Neuronal stem cell (in vitro differentiated cells): ENCODE measurements around the gene FAM234A.

Experiments
- DNase-seq: peaks from one replicate; pipeline ENCODE4 v3.0.0-alpha.2; 2013; ENCODE audit warnings: low spot score
- H2AFZ ChIP-seq: one replicate; pipeline ENCODE4 v1.6.1; 2013; ENCODE audit warnings: mild to moderate bottlenecking, low read length, inconsistent platforms
- H2AK5ac ChIP-seq: 2 replicates; pipeline ENCODE4 v1.6.1; 2013; ENCODE audit warnings: low read depth, mild to moderate bottlenecking, inconsistent platforms, low read length, moderate library complexity, mixed read lengths
- H2BK120ac ChIP-seq: 2 replicates; pipeline ENCODE4 v1.6.1; 2013; ENCODE audit warnings: low read depth, mild to moderate bottlenecking, inconsistent platforms, low read length, moderate library complexity, mixed read lengths
- H2BK12ac ChIP-seq: one replicate; pipeline ENCODE4 v1.6.1; 2013; ENCODE audit warnings: low read length, inconsistent platforms
- H2BK15ac ChIP-seq: 2 replicates; pipeline ENCODE4 v1.6.1; 2013; ENCODE audit warnings: mild to moderate bottlenecking, low read length, inconsistent platforms, mixed read lengths
- H2BK5ac ChIP-seq: one replicate; pipeline ENCODE4 v1.6.1; 2013; ENCODE audit warnings: inconsistent platforms, mild to moderate bottlenecking, low read length, moderate library complexity
- H3K14ac ChIP-seq: one replicate; pipeline ENCODE4 v1.6.1; 2013; ENCODE audit warnings: low read length, inconsistent platforms
- H3K18ac ChIP-seq: 2 replicates; pipeline ENCODE4 v1.6.1; 2013; ENCODE audit warnings: low read length, inconsistent platforms
- H3K23ac ChIP-seq: 2 replicates; pipeline ENCODE4 v1.6.1; 2013; ENCODE audit warnings: low read depth, mild to moderate bottlenecking, mixed read lengths, low read length, inconsistent platforms; ENCODE audit not compliant: poor library complexity
- H3K27ac ChIP-seq: replicated peaks from 3 replicates; pipeline ENCODE4 v1.5.1; 2013; ENCODE audit warnings: low read length, inconsistent platforms
- H3K27me3 ChIP-seq, 3 experiments: 2 replicates each; pipeline ENCODE4 v1.6.1; 2013; ENCODE audit warnings: low read length in 3 of 3, mild to moderate bottlenecking in 2 of 3, inconsistent platforms in 1 of 3, low read depth in 1 of 3, mixed read lengths in 1 of 3, moderate library complexity in 1 of 3; ENCODE audit not compliant: control insufficient read depth in 3 of 3, insufficient read depth in 3 of 3
- H3K36me3 ChIP-seq, 2 donors: replicated peaks in 1 of 2; 2 replicates each; pipeline ENCODE4 v1.6.1; 2013; ENCODE audit warnings: low read length in 2 of 2; ENCODE audit not compliant: control insufficient read depth in 2 of 2, insufficient read depth in 2 of 2
- H3K4ac ChIP-seq: 2 replicates; pipeline ENCODE4 v1.6.1; 2013; ENCODE audit warnings: inconsistent platforms, mild to moderate bottlenecking, low read length, moderate library complexity
- H3K4me1 ChIP-seq, 2 donors: 1 replicate in 1 of 2; 2 replicates in 1 of 2; pipeline ENCODE4 v1.6.1; 2013; ENCODE audit warnings: low read length in 2 of 2, low read depth in 1 of 2; ENCODE audit not compliant: control insufficient read depth in 2 of 2, insufficient read depth in 1 of 2
- H3K4me2 ChIP-seq: one replicate; pipeline ENCODE4 v1.6.1; 2013; ENCODE audit warnings: mild to moderate bottlenecking, low read length, inconsistent platforms; ENCODE audit not compliant: insufficient read depth, poor library complexity, severe bottlenecking
- H3K4me3 ChIP-seq, 2 donors: 2 replicates each; pipeline ENCODE4 v1.5.1; 2013; ENCODE audit warnings: low read length in 2 of 2, mild to moderate bottlenecking in 2 of 2, inconsistent platforms in 1 of 2, moderate library complexity in 1 of 2
- H3K79me1 ChIP-seq: one replicate; pipeline ENCODE4 v1.6.1; 2013; ENCODE audit warnings: low read depth, mild to moderate bottlenecking, inconsistent platforms, low read length, moderate library complexity
- H3K9ac ChIP-seq: one replicate; pipeline ENCODE4 v1.6.1; 2013; ENCODE audit warnings: mild to moderate bottlenecking, low read depth, low read length, inconsistent platforms; ENCODE audit not compliant: poor library complexity
- H3K9me3 ChIP-seq, 2 donors: replicated peaks in 1 of 2; 2 replicates each; pipeline versions ENCODE3 to v1.6.1; 2013; ENCODE audit warnings: low read length in 2 of 2, mild to moderate bottlenecking in 2 of 2, inconsistent platforms in 1 of 2, low read depth in 1 of 2, mixed read lengths in 1 of 2, moderate library complexity in 1 of 2; ENCODE audit not compliant: control insufficient read depth in 2 of 2, insufficient read depth in 1 of 2
- H4K8ac ChIP-seq: one replicate; pipeline ENCODE4 v1.6.1; 2013; ENCODE audit warnings: low read depth, mild to moderate bottlenecking, inconsistent platforms, low read length, moderate library complexity
- H4K91ac ChIP-seq: one replicate; pipeline ENCODE4 v1.6.1; 2013; ENCODE audit warnings: low read length, low read depth, mild to moderate bottlenecking, inconsistent platforms; ENCODE audit not compliant: poor library complexity
- WGBS, 2 donors: extraction: QIAGEN DNeasy Blood & Tissue Kit; methylation state at CpG; one replicate each; pipeline ENCODE4 v1.1.7; 2013; ENCODE audit warnings: missing lambda C conversion rate in 2 of 2, mixed read lengths in 1 of 2; ENCODE audit not compliant: insufficient read length in 2 of 2, insufficient replicate concordance in 1 of 2; ENCODE audit errors: extremely low coverage in 2 of 2; 5-methylcytosine and 5-hydroxymethylcytosine counted together

FAM234A gene

DNA sequence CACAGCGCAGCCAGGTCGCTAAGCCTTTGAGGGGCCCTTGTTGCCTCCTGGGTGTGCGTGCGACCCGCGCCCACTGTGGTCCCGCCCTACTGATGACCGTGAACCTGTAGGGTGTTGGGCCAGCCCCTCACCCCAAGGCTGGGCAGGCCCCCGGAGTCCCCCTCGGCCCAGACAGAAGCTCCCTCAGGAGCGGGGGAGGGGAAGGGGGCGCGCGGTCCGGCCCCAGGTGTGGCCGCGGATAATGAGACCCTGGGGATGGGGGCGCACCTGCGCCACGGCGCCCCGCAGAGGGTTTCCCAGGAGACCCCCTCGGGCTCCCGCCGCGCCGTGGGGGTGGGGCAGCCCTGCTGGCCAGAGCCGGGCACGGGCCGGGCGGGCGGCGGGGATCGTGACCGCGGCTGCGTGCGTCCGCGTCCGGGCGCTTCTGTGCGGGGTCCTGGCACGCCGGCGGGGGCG, 45.4 kb downstream of the FAM234A start:
- H3K23ac ChIP-seq: peak overlapping the region; percentile 89
- peaks cover 2 to 5% of the 10 kb centered on the region in 2 donors for H3K4me1 ChIP-seq
- peak overlapping the region; percentile 16 for H2BK12ac ChIP-seq
- peaks cover 0 to 4% of the 10 kb centered on the region in 2 donors for H3K9me3 ChIP-seq
- no peak overlapping the region for H2BK15ac ChIP-seq
- DNase-seq: no peak
- H2BK120ac ChIP-seq: no peak overlapping the region
- no peak overlapping the region for H3K27ac ChIP-seq
- peak overlapping the region; percentile 90 for H2AK5ac ChIP-seq
- peaks cover 2 to 63% (median 50%) of the 10 kb centered on the region in 3 experiments for H3K27me3 ChIP-seq
- H4K91ac ChIP-seq: no peak overlapping the region
- no peaks in the 10 kb centered on the region for H3K36me3 ChIP-seq
- no peak overlapping the region for H2BK5ac ChIP-seq
- no CpG with 5 or more reads among the region's 47 CpGs for WGBS, 2 donors
- no peak overlapping the region for H3K14ac ChIP-seq
- H3K4ac ChIP-seq: no peak overlapping the region
- H3K9ac ChIP-seq: no peak overlapping the region
- no peak overlapping the region for H4K8ac ChIP-seq
- H3K79me1 ChIP-seq: no peaks in the 10 kb centered on the region
- H3K4me2 ChIP-seq: peak overlapping the region; percentile 98
- H3K4me3 ChIP-seq: peak overlapping the region; percentile 15 to 75
- H3K18ac ChIP-seq: peak overlapping the region; percentile 80
- H2AFZ ChIP-seq: peak overlapping the region; percentile 40

DNA sequence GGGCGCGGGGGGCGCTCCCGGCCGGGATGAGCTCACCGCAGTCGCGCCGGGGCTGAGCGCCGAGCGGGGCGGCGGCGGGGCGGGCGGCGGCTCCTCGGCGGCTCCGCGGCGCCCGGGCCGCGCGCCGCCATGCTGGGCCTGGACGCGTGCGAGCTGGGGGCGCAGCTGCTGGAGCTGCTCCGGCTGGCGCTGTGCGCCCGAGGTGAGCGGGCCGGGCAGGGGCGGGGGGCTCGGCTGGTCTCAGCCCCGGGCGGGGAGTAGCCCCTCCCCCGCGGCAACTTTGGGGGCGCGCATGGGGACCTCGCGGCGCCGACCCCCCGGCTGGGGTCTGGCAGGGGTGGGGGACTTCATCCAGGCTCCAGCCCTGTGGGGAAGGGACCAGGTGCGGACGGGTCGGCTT, 45.9 kb downstream of the FAM234A start, which contains the start of gene ARHGDIG:
TSS of gene ARHGDIG (plus strand) at position 40 of the 400 bp plus-strand sequence. CDS start at position 130, 90 bp downstream.
- DNase-seq: no peak
- H3K27ac ChIP-seq: no peak within 1 kb of the TSS

DNA sequence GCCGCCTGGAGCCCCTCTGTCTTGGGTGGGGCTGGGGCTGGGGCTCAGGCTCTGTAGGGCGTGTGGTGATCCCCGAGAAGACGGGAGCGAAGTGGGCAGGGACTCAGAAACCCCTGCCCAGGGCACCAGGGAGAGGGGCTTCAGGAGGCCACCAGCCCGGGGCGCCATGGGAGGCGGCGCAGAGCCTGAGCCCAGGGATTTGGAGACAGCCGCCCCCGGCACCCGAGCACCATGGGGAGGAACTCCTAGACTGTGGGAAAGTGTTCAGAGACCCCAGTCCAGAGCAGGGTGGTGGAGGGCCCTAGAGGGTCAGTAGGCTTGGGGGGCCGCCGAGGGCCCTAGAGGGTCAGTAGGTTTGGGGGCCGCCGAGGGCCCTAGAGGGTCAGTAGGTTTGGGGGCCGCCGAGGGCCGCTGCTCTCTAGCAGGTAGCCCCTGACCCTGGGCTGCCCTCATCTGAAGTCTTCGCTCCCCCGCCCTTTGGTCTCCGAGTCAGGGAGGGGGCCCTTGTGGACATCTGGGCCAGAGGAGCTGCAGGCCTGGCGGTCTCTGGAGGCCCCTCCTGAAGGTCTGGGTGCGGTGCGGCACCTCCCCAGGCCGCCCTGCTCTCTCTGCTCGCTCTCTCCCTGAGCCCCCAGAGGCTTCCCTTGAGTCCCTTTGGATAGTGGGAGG, 46.5 kb downstream of the FAM234A start:
- H4K91ac ChIP-seq: no peak overlapping the region
- H3K4ac ChIP-seq: no peak overlapping the region
- peaks cover 0 to 2% of the 10 kb centered on the region in 2 donors for H3K4me1 ChIP-seq
- peak overlapping the region; percentile 37 to 79 for H3K4me3 ChIP-seq
- peak overlapping the region; percentile 58 for H2BK12ac ChIP-seq
- H3K36me3 ChIP-seq: no peaks in the 10 kb centered on the region
- no peak for DNase-seq
- no peak overlapping the region for H2BK120ac ChIP-seq
- peak overlapping the region; percentile 71 for H3K18ac ChIP-seq
- no peak overlapping the region for H3K27ac ChIP-seq
- no peak overlapping the region for H3K9ac ChIP-seq
- H2BK15ac ChIP-seq: peak overlapping the region; percentile 81
- peaks cover 2 to 56% (median 42%) of the 10 kb centered on the region in 3 experiments for H3K27me3 ChIP-seq
- peaks cover 0 to 5% of the 10 kb centered on the region in 2 donors for H3K9me3 ChIP-seq
- no peaks in the 10 kb centered on the region for H3K79me1 ChIP-seq
- H3K14ac ChIP-seq: peak overlapping the region; percentile 21
- H4K8ac ChIP-seq: no peak overlapping the region
- H2AK5ac ChIP-seq: peak overlapping the region; percentile 70
- peak overlapping the region; percentile 91 for H2AFZ ChIP-seq
- peak overlapping the region; percentile 96 for H3K23ac ChIP-seq
- H3K4me2 ChIP-seq: peak overlapping the region; percentile 98
- no CpG with 5 or more reads among the region's 27 CpGs for WGBS, 2 donors
- H2BK5ac ChIP-seq: peak overlapping the region; percentile 66

More for the DNA sequence above, 45.9 kb downstream of the FAM234A start, which contains the start of gene ARHGDIG:
- Histone ChIP-seq H2BK12ac (peak within 1 kb of the TSS; percentile 58), H3K27me3 (peaks cover 2 to 59% (median 46%) of the 10 kb centered on the region in 3 experiments), H3K36me3 (no peaks in the 10 kb centered on the region), H4K91ac (no peak within 1 kb of the TSS), H2BK15ac (peak within 1 kb of the TSS; percentile 81), H3K79me1 (no peaks in the 10 kb centered on the region), H2BK5ac (peak within 1 kb of the TSS; percentile 66), H3K4me3 (peak within 1 kb of the TSS; percentile 37 to 79), H3K18ac (peak within 1 kb of the TSS; percentile 80), H3K14ac (no peak within 1 kb of the TSS), H3K23ac (peak within 1 kb of the TSS; percentile 96), H3K9ac (peak within 1 kb of the TSS; percentile 44), H2AFZ (peak within 1 kb of the TSS; percentile 91), H3K4me2 (peak within 1 kb of the TSS; percentile 98), H2BK120ac (peak within 1 kb of the TSS; percentile 39), H3K4ac (no peak within 1 kb of the TSS), H2AK5ac (peak within 1 kb of the TSS; percentile 90), H4K8ac (no peak within 1 kb of the TSS), H3K4me1 (peaks cover 0 to 2% of the 10 kb centered on the region in 2 donors), H3K9me3 (peaks cover 0 to 5% of the 10 kb centered on the region in 2 donors)
- WGBS, 2 donors: no CpG with 5 or more reads among the region's 54 CpGs

DNA sequence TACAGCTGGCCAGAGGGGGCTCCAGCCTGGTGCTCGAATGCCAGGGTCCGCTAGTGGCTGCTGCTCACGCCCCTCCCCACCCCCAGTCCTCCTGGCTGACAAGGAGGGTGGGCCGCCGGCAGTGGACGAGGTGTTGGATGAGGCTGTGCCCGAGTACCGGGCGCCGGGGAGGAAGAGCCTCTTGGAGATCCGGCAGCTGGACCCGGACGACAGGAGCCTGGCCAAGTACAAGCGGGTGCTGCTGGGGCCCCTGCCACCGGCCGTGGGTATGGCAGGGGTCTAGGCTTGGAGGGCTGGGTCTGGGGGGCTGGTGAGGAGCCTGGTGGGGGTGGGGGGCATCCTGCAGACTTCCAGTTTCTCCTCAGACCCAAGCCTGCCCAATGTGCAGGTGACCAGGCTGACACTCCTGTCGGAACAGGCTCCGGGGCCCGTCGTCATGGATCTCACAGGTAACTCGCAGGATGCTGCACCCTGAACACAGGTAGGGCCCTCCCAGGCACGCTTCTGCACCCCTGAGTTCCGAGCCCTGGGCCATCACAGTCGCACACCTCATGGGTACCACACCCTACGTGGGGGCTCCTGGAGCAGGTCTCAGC, 47.1 kb downstream of the FAM234A start:
- H3K79me1 ChIP-seq: no peaks in the 10 kb centered on the region
- peak overlapping the region; percentile 44 for H3K9ac ChIP-seq
- H2AK5ac ChIP-seq: peak overlapping the region; percentile 75
- peaks cover 5 to 10% of the 10 kb centered on the region in 2 donors for H3K9me3 ChIP-seq
- H4K91ac ChIP-seq: no peak overlapping the region
- no peak overlapping the region for H3K4me2 ChIP-seq
- DNase-seq: no peak
- peak overlapping the region; percentile 71 for H3K18ac ChIP-seq
- no peak overlapping the region for H3K4me3 ChIP-seq
- no peak overlapping the region for H2BK120ac ChIP-seq
- peak overlapping the region; percentile 58 for H2BK12ac ChIP-seq
- H3K27ac ChIP-seq: no peak overlapping the region
- peaks cover 2 to 50% (median 36%) of the 10 kb centered on the region in 3 experiments for H3K27me3 ChIP-seq
- H3K4me1 ChIP-seq: no peaks in the 10 kb centered on the region
- H3K14ac ChIP-seq: peak overlapping the region; percentile 21
- H2AFZ ChIP-seq: no peak overlapping the region
- peak overlapping the region; percentile 96 for H3K23ac ChIP-seq
- H2BK5ac ChIP-seq: peak overlapping the region; percentile 66
- peaks cover 5% of the 10 kb centered on the region in 2 donors for H3K36me3 ChIP-seq
- no peak overlapping the region for H2BK15ac ChIP-seq
- no peak overlapping the region for H3K4ac ChIP-seq
- H4K8ac ChIP-seq: no peak overlapping the region
- WGBS, 2 donors: no CpG with 5 or more reads among the region's 25 CpGs
